PC-9 (cell line): ENCODE data around the gene S1PR5.

Experiments
- CTCF ChIP-seq: fragments of 200-600 bp; sonication (generic); conservative IDR thresholded peaks from 2 replicates; pipeline ENCODE4 v1.6.1; 2017; ENCODE audit warnings: mixed run types, antibody characterized with exemption, mild to moderate bottlenecking, moderate library complexity
- EZH2 ChIP-seq: fragments of 200-600 bp; sonication (generic); IDR thresholded peaks from 2 replicates; pipeline ENCODE4 v1.8.0; 2017; ENCODE audit warnings: antibody characterized with exemption, low read depth

- no peak for TF ChIP-seq CTCF
- TF ChIP-seq EZH2, result no peak
Measured at GRCh38 chr19:10557603-10558197, 40.5 kb upstream of the S1PR5 start.
